Neural cell (in vitro differentiated cells): ENCODE data around the gene MCM3AP. TPM values are rescaled to one million over a fixed set of nuclear protein-coding genes. Genes with fewer than 3 reads are reported as not detected.

Experiments
- H2AFZ ChIP-seq: fragments of 200-600, 300-800 bp; sonication (generic), shearing (Covaris generic); 2 replicates; pipeline ENCODE4 v1.6.0; 2014; ENCODE audit warnings: low read depth, mild to moderate bottlenecking, antibody characterized with exemption, low read length, moderate library complexity
- H3F3A ChIP-seq: fragments of 200-600 bp; shearing (Covaris generic); 2 replicates; pipeline ENCODE4 v1.6.1; 2016; ENCODE audit warnings: mild to moderate bottlenecking, moderate library complexity, mixed read lengths, antibody characterized with exemption, low read length; ENCODE audit not compliant: insufficient read depth, poor library complexity, severe bottlenecking
- H3K27ac ChIP-seq: fragments of 200-600, 300-800 bp; sonication (generic), shearing (Covaris generic); 2 replicates; pipeline ENCODE4 v1.5.1; 2014; ENCODE audit warnings: mild to moderate bottlenecking, low read length, moderate library complexity
- H3K27me3 ChIP-seq: fragments of 300-800, 200-600 bp; sonication (generic), shearing (Covaris generic); 2 replicates; pipeline ENCODE4 v1.6.0; 2014; ENCODE audit warnings: mild to moderate bottlenecking, low read depth, low read length, moderate library complexity; ENCODE audit not compliant: insufficient read depth
- H3K36me3 ChIP-seq: fragments of 300-800, 200-600 bp; sonication (generic), shearing (Covaris generic); 2 replicates; pipeline ENCODE4 v1.5.1; 2014; ENCODE audit warnings: mild to moderate bottlenecking, antibody characterized with exemption, low read length, moderate library complexity; ENCODE audit not compliant: insufficient read depth
- H3K4me2 ChIP-seq: fragments of 300-800, 200-600 bp; sonication (generic), shearing (Covaris generic); 2 replicates; pipeline ENCODE4 v1.6.0; 2014; ENCODE audit warnings: mild to moderate bottlenecking, low read length
- H3K4me3 ChIP-seq: fragments of 300-800, 200-600 bp; sonication (generic), shearing (Covaris generic); 2 replicates; pipeline ENCODE4 v1.5.1; 2014; ENCODE audit warnings: mild to moderate bottlenecking, low read length, moderate library complexity
- H3K79me2 ChIP-seq: fragments of 200-600 bp; shearing (Covaris generic); replicated peaks from 2 replicates; pipeline ENCODE4 v1.6.0; 2014; ENCODE audit warnings: mild to moderate bottlenecking, low read length, moderate library complexity; ENCODE audit not compliant: insufficient read depth
- H3K9ac ChIP-seq: fragments of 300-800, 200-600 bp; sonication (generic), shearing (Covaris generic); 2 replicates; pipeline ENCODE4 v1.6.1; 2016; ENCODE audit warnings: mild to moderate bottlenecking, low read length, mixed read lengths
- H3K9me2 ChIP-seq: fragments of 200-600 bp; shearing (Covaris generic); 2 replicates; pipeline ENCODE4 v1.6.1; 2016; ENCODE audit warnings: mild to moderate bottlenecking, low read length, mixed read lengths; ENCODE audit not compliant: insufficient read depth
- H3K9me3 ChIP-seq: fragments of 200-600, 300-800 bp; sonication (generic), shearing (Covaris generic); 2 replicates; pipeline ENCODE4 v1.6.1; 2016; ENCODE audit warnings: mild to moderate bottlenecking, mixed run types, low read length, moderate library complexity, mixed read lengths
- H4K20me1 ChIP-seq: fragments of 200-600 bp; shearing (Covaris generic); 2 replicates; pipeline ENCODE4 v1.6.1; 2016; ENCODE audit warnings: mild to moderate bottlenecking, mixed run types; ENCODE audit not compliant: insufficient read depth
- CTCF ChIP-seq: fragments of 450-650 bp; IDR thresholded peaks from 2 replicates; pipeline ENCODE4 v1.5.1; 2014; ENCODE audit warnings: antibody characterized with exemption, mild to moderate bottlenecking, moderate library complexity; ENCODE audit not compliant: poor library complexity, severe bottlenecking
- EP300 ChIP-seq: fragments of 450-650 bp; conservative IDR thresholded peaks from 2 replicates; pipeline ENCODE4 v1.6.1; 2014; ENCODE audit warnings: antibody characterized with exemption, mild to moderate bottlenecking, moderate library complexity; ENCODE audit not compliant: poor library complexity, severe bottlenecking
- EZH2 ChIP-seq: fragments of 200-600, 300-800 bp; shearing (Covaris generic), sonication (generic); IDR thresholded peaks from 2 replicates; pipeline ENCODE4 v1.6.1; 2014; ENCODE audit warnings: antibody characterized with exemption, low read length, borderline replicate concordance, mild to moderate bottlenecking; ENCODE audit not compliant: insufficient read depth, poor library complexity, severe bottlenecking
- MXI1 ChIP-seq: fragments of 450-650 bp; conservative IDR thresholded peaks from 2 replicates; pipeline ENCODE4 v1.6.1; 2014; ENCODE audit warnings: antibody characterized with exemption, mild to moderate bottlenecking; ENCODE audit not compliant: poor library complexity, severe bottlenecking
- POLR2AphosphoS5 ChIP-seq: IDR thresholded peaks from 2 replicates; pipeline ENCODE4 v1.6.1; 2012
- RAD21 ChIP-seq: fragments of 450-650 bp; conservative IDR thresholded peaks from 2 replicates; pipeline ENCODE4 v1.6.1; 2014; ENCODE audit warnings: antibody characterized with exemption, mild to moderate bottlenecking, moderate library complexity
- REST ChIP-seq: IDR thresholded peaks from 2 replicates; pipeline ENCODE4 v1.6.1; 2012; ENCODE audit warnings: borderline replicate concordance
- SMC3 ChIP-seq: fragments of 450-650 bp; conservative IDR thresholded peaks from 2 replicates; pipeline ENCODE4 v1.6.1; 2014; ENCODE audit warnings: antibody characterized with exemption, mild to moderate bottlenecking, moderate library complexity; ENCODE audit not compliant: poor library complexity
- TAF1 ChIP-seq: IDR thresholded peaks from 2 replicates; pipeline ENCODE4 v1.6.1; 2012; ENCODE audit warnings: low read depth
- polyA plus RNA-seq: library from polyadenylated mRNA; depleted of rRNA; stranded (reverse); fragments of >200 nt; gene quantifications from 2 replicates; pipeline ENCODE4 v1.2.3, GENCODE V29; 2014

Gene MCM3AP
- polyA plus RNA-seq, 1 donor from 2014 or later: 74.2 TPM

GRCh38 chr21:46252840-46253239 lies 32.6 kb downstream of the MCM3AP start:
- H3K79me2 ChIP-seq: no peaks in the 10 kb centered on the region
- H3K4me3 ChIP-seq: no peak overlapping the region
- H3K9me3 ChIP-seq: no peaks in the 10 kb centered on the region
- no peak overlapping the region for H2AFZ ChIP-seq
- no peak overlapping the region for H3K27ac ChIP-seq
- H3K4me2 ChIP-seq: no peak overlapping the region
- H3F3A ChIP-seq: no peaks in the 10 kb centered on the region
- TF ChIP-seq EP300 (no peak), RAD21 (no peak), SMC3 (no peak), EZH2 (no peak), TAF1 (no peak), POLR2AphosphoS5 (no peak), REST (no peak), MXI1 (no peak), CTCF (no peak)
- H3K36me3 ChIP-seq: peaks cover 10% of the 10 kb centered on the region
- H3K27me3 ChIP-seq: no peaks in the 10 kb centered on the region
- no peaks in the 10 kb centered on the region for H4K20me1 ChIP-seq
- H3K9ac ChIP-seq: no peak overlapping the region
- H3K9me2 ChIP-seq: no peaks in the 10 kb centered on the region

GRCh38 chr21:46250146-46250725 lies 35.2 kb downstream of the MCM3AP start:
- H3K79me2 ChIP-seq: no peaks in the 10 kb centered on the region
- no peak overlapping the region for H3K4me2 ChIP-seq
- H3K27ac ChIP-seq: no peak overlapping the region
- H3K9ac ChIP-seq: no peak overlapping the region
- no peaks in the 10 kb centered on the region for H3K9me3 ChIP-seq
- H3K36me3 ChIP-seq: peaks cover 10% of the 10 kb centered on the region
- no peak overlapping the region for H3K4me3 ChIP-seq
- H3K27me3 ChIP-seq: no peaks in the 10 kb centered on the region
- no peaks in the 10 kb centered on the region for H3F3A ChIP-seq
- no peaks in the 10 kb centered on the region for H4K20me1 ChIP-seq
- TF ChIP-seq SMC3 (no peak), EP300 (no peak), CTCF (no peak), POLR2AphosphoS5 (no peak), REST (no peak), RAD21 (no peak), EZH2 (no peak), TAF1 (no peak), MXI1 (no peak)
- no peaks in the 10 kb centered on the region for H3K9me2 ChIP-seq
- no peak overlapping the region for H2AFZ ChIP-seq
